ENCODE measurements around the gene RAC2.
A peak's percentile ranks its signal among the peaks of the same experiment; 100 is the strongest.

RAC2 gene

GRCh38 chr22:37275134-37275533 is 31.1 kb upstream of the RAC2 start:
- no peak for DNase-seq

GRCh38 chr22:37274380-37274862 is 30.4 kb upstream of the RAC2 start:
- no peak for DNase-seq

GRCh38 chr22:37273846-37274225 is 29.8 kb upstream of the RAC2 start:
- no peak for DNase-seq

- no peak for DNase-seq
Observed at GRCh38 chr22:37273126-37273845, 29.2 kb upstream of the RAC2 start.

GRCh38 chr22:37270928-37271650 is 27.0 kb upstream of the RAC2 start:
- DNase-seq = no peak

- DNase-seq = no peak
Observed at GRCh38 chr22:37269936-37270678, 26.0 kb upstream of the RAC2 start.

GRCh38 chr22:37267661-37268413 is 23.8 kb upstream of the RAC2 start:
- no peak for DNase-seq

- peak; percentile 77 to 79 for DNase-seq
Observed at GRCh38 chr22:37267135-37267587, 23.1 kb upstream of the RAC2 start.

- DNase-seq = no peak
Observed at GRCh38 chr22:37266581-37267134, 22.6 kb upstream of the RAC2 start.

- DNase-seq = no peak
Observed at GRCh38 chr22:37263966-37264887, 20.2 kb upstream of the RAC2 start.

- no peak for DNase-seq
Observed at GRCh38 chr22:37262346-37262745, 18.3 kb upstream of the RAC2 start.

GRCh38 chr22:37260901-37261336 is 16.9 kb upstream of the RAC2 start:
- peak; percentile 68 for DNase-seq

- DNase-seq = no peak
Observed at GRCh38 chr22:37260155-37260795, 16.2 kb upstream of the RAC2 start.

GRCh38 chr22:37259540-37260029 is 15.5 kb upstream of the RAC2 start:
- no peak for DNase-seq

GRCh38 chr22:37258753-37259401 is 14.8 kb upstream of the RAC2 start:
- DNase-seq = no peak

GRCh38 chr22:37258005-37258752 is 14.1 kb upstream of the RAC2 start:
- no peak for DNase-seq

GRCh38 chr22:37256075-37256726 is 12.1 kb upstream of the RAC2 start:
- no peak for DNase-seq

GRCh38 chr22:37255558-37256006 is 11.5 kb upstream of the RAC2 start:
- no peak for DNase-seq

- DNase-seq = no peak
Observed at GRCh38 chr22:37254867-37255233, 10.8 kb upstream of the RAC2 start.
